ACC112 (cell line): ENCODE data around the gene UAP1L1.

Experiments
- H2AFZ ChIP-seq: fragments of 200-600 bp; sonication (generic); one replicate; pipeline ENCODE4 v1.6.0; 2017; ENCODE audit warnings: antibody characterized with exemption, low read length; ENCODE audit not compliant: unreplicated experiment
- H3K27ac ChIP-seq: fragments of 200-600 bp; sonication (generic); 2 replicates; pipeline ENCODE4 v1.5.1; 2014; ENCODE audit warnings: low read depth, mild to moderate bottlenecking, antibody characterized with exemption, low read length, moderate library complexity
- H3K27me3 ChIP-seq: fragments of 200-600 bp; sonication (generic); 2 replicates; pipeline ENCODE4 v1.6.1; 2014; ENCODE audit warnings: mild to moderate bottlenecking, antibody characterized with exemption, low read length, moderate library complexity, mixed read lengths; ENCODE audit not compliant: insufficient read depth
- H3K36me3 ChIP-seq: fragments of 200-600 bp; sonication (generic); 2 replicates; pipeline ENCODE4 v1.6.1; 2016; ENCODE audit warnings: mild to moderate bottlenecking, antibody characterized with exemption, low read length, moderate library complexity, mixed read lengths; ENCODE audit not compliant: insufficient read depth
- H3K4me1 ChIP-seq: fragments of 200-600 bp; sonication (generic); one replicate; pipeline ENCODE4 v1.6.1; 2016; ENCODE audit warnings: low read length, mixed read lengths; ENCODE audit not compliant: insufficient read depth, unreplicated experiment, control insufficient read depth
- H3K4me3 ChIP-seq: fragments of 200-600 bp; sonication (generic); 2 replicates; pipeline ENCODE4 v1.5.1; 2014; ENCODE audit warnings: mild to moderate bottlenecking, low read depth, low read length
- H3K79me2 ChIP-seq: fragments of 200-600 bp; sonication (generic); one replicate; pipeline ENCODE4 v1.6.0; 2016; ENCODE audit warnings: low read length; ENCODE audit not compliant: control insufficient read depth, unreplicated experiment, insufficient read depth

UAP1L1 gene

DNA sequence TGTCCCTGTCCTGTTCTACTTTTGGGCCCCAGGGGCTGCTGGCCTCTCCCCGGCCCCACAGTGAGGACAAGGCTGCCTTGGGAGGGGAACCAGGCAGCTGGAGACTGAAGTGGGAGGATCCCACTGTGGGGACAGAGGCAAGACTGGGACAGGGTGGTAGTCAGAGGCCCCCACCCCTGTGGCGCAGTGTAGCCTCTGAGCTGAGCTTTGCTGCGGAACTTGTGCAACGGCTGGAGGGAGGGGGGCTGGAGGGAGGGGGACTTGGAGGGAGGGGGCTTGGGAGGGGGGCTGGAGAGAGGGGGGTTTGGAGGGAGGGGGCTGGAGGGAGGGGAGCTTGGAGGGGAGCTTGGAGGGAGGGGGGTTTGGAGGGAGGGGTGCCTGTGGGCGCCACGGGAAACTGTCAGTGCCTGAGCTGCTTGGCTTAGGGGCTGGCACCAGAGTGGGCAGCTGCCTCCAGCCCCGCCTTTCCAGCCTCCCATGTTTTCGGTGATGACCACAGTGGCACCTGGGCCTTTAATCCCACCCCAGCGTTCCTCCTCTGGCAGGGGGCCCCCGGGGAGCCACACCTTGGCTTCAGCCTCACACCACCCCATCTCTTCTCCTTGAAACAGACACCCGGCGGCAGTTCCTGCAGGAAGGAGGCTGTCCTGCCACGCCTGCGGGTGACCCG is 43.1 kb upstream of the UAP1L1 start:
- H3K36me3 ChIP-seq, result no peaks in the 10 kb centered on the region; the same call in 1 of the 2 replicates
- no peaks in the 10 kb centered on the region for H3K79me2 ChIP-seq
- H3K27ac ChIP-seq, result no peak overlapping the region
- peaks cover 5% of the 10 kb centered on the region for H3K4me1 ChIP-seq
- H3K27me3 ChIP-seq, result no peaks in the 10 kb centered on the region
- H3K4me3 ChIP-seq, result no peak overlapping the region
- H2AFZ ChIP-seq, result no peak overlapping the region

GRCh38 chr9:137034709-137035506 is 42.4 kb upstream of the UAP1L1 start:
- Histone ChIP-seq H3K27me3 (no peaks in the 10 kb centered on the region), H3K4me3 (no peak overlapping the region), H3K27ac (no peak overlapping the region), H3K36me3 (no peaks in the 10 kb centered on the region; the same call in 1 of the 2 replicates), H3K4me1 (peaks cover 5% of the 10 kb centered on the region), H3K79me2 (no peaks in the 10 kb centered on the region), H2AFZ (no peak overlapping the region)

DNA sequence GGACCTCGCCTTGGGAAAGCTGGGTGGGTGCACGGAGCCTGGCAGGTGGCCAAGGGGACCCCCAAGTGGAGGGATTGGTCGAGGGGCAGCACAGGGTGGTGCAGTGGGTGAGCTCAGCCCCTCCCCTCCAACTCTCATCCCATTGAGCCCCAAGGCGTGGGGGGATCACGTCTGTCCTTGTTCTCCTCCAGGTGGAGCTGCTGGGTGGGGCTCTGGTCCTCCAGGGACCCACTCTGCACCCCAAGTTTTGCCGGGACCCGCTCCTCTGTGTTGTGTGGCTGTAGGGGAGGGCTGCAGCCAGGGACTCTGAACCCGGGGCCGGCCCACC is 41.8 kb upstream of the UAP1L1 start:
- Histone ChIP-seq H3K79me2 (no peaks in the 10 kb centered on the region), H3K4me3 (no peak overlapping the region), H3K4me1 (peaks cover 5% of the 10 kb centered on the region), H3K27me3 (no peaks in the 10 kb centered on the region), H3K36me3 (no peaks in the 10 kb centered on the region; the same call in 1 of the 2 replicates), H2AFZ (no peak overlapping the region), H3K27ac (no peak overlapping the region)

- Histone ChIP-seq H3K36me3 (no peaks in the 10 kb centered on the region; the same call in 1 of the 2 replicates), H3K79me2 (no peaks in the 10 kb centered on the region), H3K27ac (no peak overlapping the region), H3K4me3 (no peak overlapping the region), H3K27me3 (no peaks in the 10 kb centered on the region), H3K4me1 (peaks cover 5% of the 10 kb centered on the region), H2AFZ (no peak overlapping the region)
Observed at GRCh38 chr9:137035937-137036336, 41.4 kb upstream of the UAP1L1 start.

- Histone ChIP-seq H3K4me1 (peaks cover 5% of the 10 kb centered on the region), H3K79me2 (no peaks in the 10 kb centered on the region), H3K27ac (no peak overlapping the region), H3K27me3 (no peaks in the 10 kb centered on the region), H2AFZ (no peak overlapping the region), H3K4me3 (no peak overlapping the region), H3K36me3 (no peaks in the 10 kb centered on the region; the same call in 1 of the 2 replicates)
Observed at GRCh38 chr9:137037035-137037434, 40.3 kb upstream of the UAP1L1 start.

DNA sequence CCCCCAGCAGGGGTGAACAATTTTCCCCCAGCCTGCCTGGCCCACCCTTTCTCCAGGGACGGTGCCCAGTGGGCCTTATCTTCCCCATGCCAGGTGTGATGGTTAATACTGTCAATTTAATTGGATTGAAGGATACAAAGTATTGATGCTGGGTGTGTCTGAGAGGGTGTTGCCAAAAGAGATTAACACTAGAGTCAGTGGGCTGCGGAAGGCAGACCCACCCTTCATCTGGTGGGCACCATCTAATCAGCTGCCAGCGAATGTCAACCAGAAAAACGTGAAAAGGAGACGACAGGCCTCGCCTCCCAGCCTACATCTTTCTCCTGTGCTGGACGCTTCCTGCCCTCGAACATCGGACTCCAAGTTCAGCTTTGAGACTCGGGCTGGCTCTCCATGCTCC is 39.8 kb upstream of the UAP1L1 start:
- Histone ChIP-seq H3K79me2 (no peaks in the 10 kb centered on the region), H3K4me3 (no peak overlapping the region), H3K4me1 (peaks cover 5% of the 10 kb centered on the region), H2AFZ (no peak overlapping the region), H3K27me3 (no peaks in the 10 kb centered on the region), H3K36me3 (no peaks in the 10 kb centered on the region; the same call in 1 of the 2 replicates), H3K27ac (no peak overlapping the region)

- Histone ChIP-seq H3K27ac (no peak overlapping the region), H3K4me3 (no peak overlapping the region), H3K79me2 (peaks cover 8% of the 10 kb centered on the region), H3K27me3 (no peaks in the 10 kb centered on the region), H3K36me3 (no peaks in the 10 kb centered on the region; the same call in 1 of the 2 replicates), H2AFZ (no peak overlapping the region), H3K4me1 (peaks cover 5% of the 10 kb centered on the region)
Observed at GRCh38 chr9:137038916-137039315, 38.4 kb upstream of the UAP1L1 start.

DNA sequence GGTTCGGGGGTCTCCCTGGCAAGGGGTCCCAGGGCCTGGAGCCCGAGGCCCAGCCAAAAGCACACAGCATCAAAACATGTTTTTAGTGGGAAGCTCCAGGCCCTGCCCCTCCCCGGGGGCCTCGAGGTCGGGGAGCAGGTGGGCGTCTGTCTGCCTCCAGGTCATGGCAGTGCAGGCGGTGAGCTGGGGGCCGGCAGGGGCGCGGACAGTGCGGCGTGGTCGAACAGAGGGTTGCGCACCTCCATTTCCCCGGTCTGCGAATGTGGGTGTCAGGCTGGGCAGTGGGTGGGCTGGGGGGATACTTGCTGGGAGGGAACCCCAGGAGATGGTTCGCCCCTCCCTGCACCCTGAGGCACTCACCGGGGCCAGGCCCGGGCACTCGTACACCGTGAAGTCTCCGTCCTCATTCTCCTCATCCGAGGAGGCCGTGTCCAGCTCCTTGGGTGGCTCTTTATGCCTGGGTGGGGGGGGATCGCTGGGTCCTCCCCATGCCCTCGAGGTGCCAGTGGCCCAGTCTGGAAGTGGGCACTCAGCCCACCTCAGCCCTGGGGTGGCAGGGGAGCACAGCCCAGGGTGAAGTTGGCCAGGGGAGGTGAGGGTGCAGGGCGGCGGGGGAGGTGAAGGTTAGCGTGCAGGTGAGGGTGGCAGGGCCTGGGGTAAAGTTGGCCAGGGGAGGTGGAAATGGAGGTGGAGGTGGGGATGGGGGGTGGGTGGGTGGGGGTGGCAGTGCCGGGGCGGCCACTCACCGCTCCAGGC is 37.5 kb upstream of the UAP1L1 start:
- no peak overlapping the region for H3K4me3 ChIP-seq
- H3K36me3 ChIP-seq, result no peaks in the 10 kb centered on the region; the same call in 1 of the 2 replicates
- no peaks in the 10 kb centered on the region for H3K27me3 ChIP-seq
- H3K27ac ChIP-seq, result no peak overlapping the region
- H3K79me2 ChIP-seq, result peaks cover 17% of the 10 kb centered on the region
- H3K4me1 ChIP-seq, result peaks cover 4% of the 10 kb centered on the region
- H2AFZ ChIP-seq, result no peak overlapping the region

DNA sequence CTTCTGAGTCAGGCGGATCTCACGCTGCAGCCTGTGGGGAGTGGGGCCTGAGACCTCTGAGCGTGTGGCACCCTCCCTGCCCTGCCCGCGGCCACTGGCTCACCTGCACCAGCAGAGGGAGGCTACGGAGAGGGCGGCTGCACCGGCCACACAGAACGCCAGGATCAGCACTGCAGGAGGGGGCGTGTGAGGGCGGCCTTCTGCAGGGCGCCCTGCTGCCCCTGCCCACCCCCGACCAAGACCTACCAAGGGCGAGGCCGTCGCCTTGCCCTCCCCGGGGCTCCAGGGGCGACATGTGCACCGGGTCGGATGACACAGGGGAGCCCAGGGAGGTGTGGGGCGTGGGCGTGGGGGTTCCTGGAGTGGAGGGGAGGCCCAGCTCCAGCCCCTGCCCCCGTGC is 36.7 kb upstream of the UAP1L1 start:
- H3K27me3 ChIP-seq, result no peaks in the 10 kb centered on the region
- no peak overlapping the region for H2AFZ ChIP-seq
- H3K4me3 ChIP-seq, result no peak overlapping the region
- H3K79me2 ChIP-seq, result peaks cover 20% of the 10 kb centered on the region
- no peaks in the 10 kb centered on the region; the same call in 1 of the 2 replicates for H3K36me3 ChIP-seq
- no peak overlapping the region for H3K27ac ChIP-seq
- H3K4me1 ChIP-seq, result peaks cover 4% of the 10 kb centered on the region

DNA sequence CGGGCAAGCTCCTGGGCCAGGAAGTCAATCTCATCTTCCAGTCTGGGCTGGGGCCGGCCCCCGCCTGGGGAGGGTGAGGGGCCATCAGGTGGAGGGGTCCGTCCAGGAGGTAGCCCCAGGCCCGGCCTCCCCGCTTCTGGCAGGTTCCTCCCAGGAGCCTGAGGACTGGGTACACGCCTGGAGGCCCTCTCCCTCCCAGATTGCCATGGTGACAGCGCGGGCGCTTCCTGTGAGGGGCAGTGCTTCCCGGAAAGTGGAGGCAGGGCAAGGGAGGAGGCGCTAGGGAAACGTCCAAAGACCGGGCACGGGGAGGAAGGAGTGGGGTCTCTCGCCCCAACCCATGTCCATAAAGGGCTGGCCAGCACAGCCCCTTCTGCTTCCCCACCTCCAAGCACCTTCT is 36.2 kb upstream of the UAP1L1 start:
- H3K27ac ChIP-seq, result no peak overlapping the region
- no peaks in the 10 kb centered on the region for H3K27me3 ChIP-seq
- H2AFZ ChIP-seq, result no peak overlapping the region
- no peaks in the 10 kb centered on the region; the same call in 1 of the 2 replicates for H3K36me3 ChIP-seq
- H3K79me2 ChIP-seq, result peaks cover 20% of the 10 kb centered on the region
- peaks cover 4% of the 10 kb centered on the region for H3K4me1 ChIP-seq
- no peak overlapping the region for H3K4me3 ChIP-seq
